Skeletal muscle satellite cell (primary cell): Measurements from ENCODE around the gene SLC5A7.

Source experiments
- H3K27me3 ChIP-seq: 2 replicates; pipeline ENCODE4 v1.7.0; 2013; ENCODE audit warnings: low read length; ENCODE audit not compliant: control insufficient read depth, insufficient read depth
- H3K36me3 ChIP-seq: 2 replicates; pipeline ENCODE4 v1.7.0; 2013; ENCODE audit warnings: mild to moderate bottlenecking, control low read depth, low read length; ENCODE audit not compliant: insufficient read depth
- H3K4me1 ChIP-seq: 2 replicates; pipeline ENCODE4 v1.7.0; 2013; ENCODE audit warnings: low read length; ENCODE audit not compliant: control insufficient read depth, insufficient read depth
- H3K4me2 ChIP-seq: 2 replicates; pipeline ENCODE4 v1.7.0; 2013; ENCODE audit warnings: mild to moderate bottlenecking, low read length
- H3K4me3 ChIP-seq: 2 replicates; pipeline ENCODE4 v1.7.0; 2013; ENCODE audit warnings: low read length
- H3K9ac ChIP-seq: 2 replicates; pipeline ENCODE4 v1.7.0; 2013; ENCODE audit warnings: mild to moderate bottlenecking, low read depth, low read length, moderate library complexity
- H3K9me3 ChIP-seq: replicated peaks from 2 replicates; pipeline ENCODE4 v1.7.0; 2013; ENCODE audit warnings: mild to moderate bottlenecking, control low read depth, low read length

The SLC5A7 gene

DNA sequence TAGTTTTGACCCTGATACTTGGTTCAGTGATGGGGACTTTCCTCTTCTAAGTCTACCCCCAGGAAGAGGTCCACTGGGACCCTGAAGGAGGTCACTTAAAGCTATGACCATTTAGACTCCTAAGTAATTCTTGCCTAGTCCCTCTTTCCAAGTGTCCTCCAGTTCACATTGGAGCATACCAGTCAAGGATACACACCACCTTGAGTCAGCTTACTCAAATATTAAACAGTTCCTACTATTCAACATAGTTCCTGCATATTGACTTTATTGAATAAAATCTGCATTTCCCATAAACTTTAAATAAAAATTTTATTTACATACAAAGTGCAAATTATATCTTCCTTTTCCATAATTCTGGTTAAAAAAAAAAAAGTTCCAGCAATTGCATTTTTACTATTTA, 36.3 kb downstream of the SLC5A7 start:
- no peak overlapping the region for H3K9ac ChIP-seq
- no peaks in the 10 kb centered on the region for H3K9me3 ChIP-seq
- no peaks in the 10 kb centered on the region for H3K4me1 ChIP-seq
- H3K4me2 ChIP-seq = no peak overlapping the region
- no peaks in the 10 kb centered on the region for H3K36me3 ChIP-seq
- no peak overlapping the region for H3K4me3 ChIP-seq
- no peaks in the 10 kb centered on the region for H3K27me3 ChIP-seq

DNA sequence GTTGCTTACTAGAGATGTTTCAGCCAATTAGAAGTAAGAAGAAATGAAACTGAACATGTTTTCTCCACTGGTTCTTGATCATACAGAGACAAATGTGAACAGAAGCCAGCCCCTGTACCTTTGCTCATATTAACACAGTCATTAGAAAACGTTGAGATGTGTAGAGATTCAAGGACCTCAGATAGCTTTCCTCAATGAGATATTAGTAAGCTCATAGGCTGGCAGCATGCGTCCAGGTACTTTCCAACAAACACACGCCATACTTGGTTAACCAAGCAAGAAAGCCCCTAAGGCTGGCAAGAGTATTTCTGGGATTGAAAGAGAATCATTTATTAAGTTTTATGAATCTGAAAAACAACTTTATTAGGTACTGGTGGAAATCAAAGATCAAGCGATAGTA, 37.5 kb downstream of the SLC5A7 start:
- Histone ChIP-seq H3K4me3 (no peak overlapping the region), H3K36me3 (no peaks in the 10 kb centered on the region), H3K4me2 (no peak overlapping the region), H3K9ac (no peak overlapping the region), H3K27me3 (no peaks in the 10 kb centered on the region), H3K4me1 (no peaks in the 10 kb centered on the region), H3K9me3 (no peaks in the 10 kb centered on the region)

DNA sequence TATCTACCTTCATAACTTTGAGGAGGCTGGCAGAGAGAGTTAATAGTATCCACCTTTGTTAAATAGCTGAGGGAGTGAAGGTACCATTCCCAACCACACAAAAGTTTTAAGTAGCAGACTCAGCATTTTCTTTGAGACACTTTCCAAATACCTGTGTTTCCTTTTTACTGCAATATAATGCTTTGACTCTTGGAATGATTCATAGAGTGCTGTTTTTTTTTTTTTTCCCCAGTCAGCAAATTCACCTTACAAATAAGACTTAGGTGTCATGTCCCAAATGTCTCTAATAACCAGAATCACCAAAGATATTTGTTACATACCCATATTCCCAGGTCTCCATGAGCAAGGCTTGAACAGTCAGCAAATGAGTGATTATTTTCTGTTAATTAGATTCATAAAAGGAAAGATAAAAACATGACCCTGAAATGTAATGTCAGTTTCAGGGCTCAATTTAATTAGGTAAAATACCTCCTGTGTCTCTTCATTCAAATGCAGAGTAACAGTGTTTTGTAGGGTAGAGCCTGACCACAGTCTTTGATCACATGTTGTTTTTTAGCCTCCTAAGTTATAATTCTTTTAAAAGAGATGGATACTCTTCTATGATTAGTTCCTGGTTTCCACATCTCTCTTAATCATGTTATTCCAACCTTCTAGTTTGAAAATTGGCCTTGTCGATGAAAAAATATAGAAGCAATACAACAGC, 39.9 kb downstream of the SLC5A7 start:
- Histone ChIP-seq H3K4me2 (no peak overlapping the region), H3K4me1 (no peaks in the 10 kb centered on the region)

DNA sequence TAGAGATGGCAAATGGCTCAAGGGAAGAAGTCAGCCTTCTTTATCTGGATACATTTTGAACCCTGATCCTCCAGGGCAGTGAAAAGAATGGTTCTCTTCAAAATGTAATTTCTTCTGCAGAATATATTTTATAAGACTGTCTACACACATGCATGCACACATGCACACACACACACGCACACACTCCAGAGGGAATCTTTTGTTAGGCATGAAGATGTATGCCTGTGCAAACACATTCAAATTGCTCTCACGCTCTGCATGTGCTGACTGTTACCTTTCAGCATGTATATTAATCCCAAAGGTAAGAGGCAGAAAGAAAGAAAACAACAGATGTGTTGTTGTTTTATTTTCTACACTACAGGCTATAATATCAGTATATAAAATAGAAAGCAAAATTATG, 43.2 kb downstream of the SLC5A7 start:
- H3K4me1 ChIP-seq = no peaks in the 10 kb centered on the region
- H3K36me3 ChIP-seq = no peaks in the 10 kb centered on the region
- H3K4me2 ChIP-seq = no peak overlapping the region
- H3K9me3 ChIP-seq = no peaks in the 10 kb centered on the region
- H3K27me3 ChIP-seq = no peaks in the 10 kb centered on the region
- H3K9ac ChIP-seq = no peak overlapping the region
- H3K4me3 ChIP-seq = no peak overlapping the region

More for the DNA sequence above, 39.9 kb downstream of the SLC5A7 start:
- H3K27me3 ChIP-seq = no peaks in the 10 kb centered on the region
- no peak overlapping the region for H3K4me3 ChIP-seq
- no peaks in the 10 kb centered on the region for H3K36me3 ChIP-seq
- no peaks in the 10 kb centered on the region for H3K9me3 ChIP-seq
- H3K9ac ChIP-seq = no peak overlapping the region

DNA sequence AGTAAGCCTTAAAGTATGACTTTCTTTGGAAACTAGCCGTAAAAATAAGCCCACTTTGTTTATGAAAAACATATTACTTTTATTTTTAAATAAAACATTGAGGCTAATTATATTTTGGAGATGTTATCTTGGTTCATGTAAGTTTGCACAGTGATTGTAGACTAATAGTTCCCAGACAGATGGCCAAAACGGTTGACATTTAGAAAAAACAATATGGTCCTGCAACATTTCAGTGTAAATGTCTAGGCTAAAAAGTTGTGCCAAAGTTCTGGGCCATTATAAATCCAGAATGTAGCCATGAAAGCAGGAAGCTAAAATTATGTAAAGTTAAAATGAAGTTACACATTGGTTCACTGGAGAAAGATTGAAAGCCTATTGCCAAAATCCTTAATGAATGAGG, 43.6 kb downstream of the SLC5A7 start:
- Histone ChIP-seq H3K4me1 (no peaks in the 10 kb centered on the region), H3K27me3 (no peaks in the 10 kb centered on the region), H3K9ac (no peak overlapping the region), H3K4me2 (no peak overlapping the region), H3K9me3 (no peaks in the 10 kb centered on the region), H3K4me3 (no peak overlapping the region), H3K36me3 (no peaks in the 10 kb centered on the region)

DNA sequence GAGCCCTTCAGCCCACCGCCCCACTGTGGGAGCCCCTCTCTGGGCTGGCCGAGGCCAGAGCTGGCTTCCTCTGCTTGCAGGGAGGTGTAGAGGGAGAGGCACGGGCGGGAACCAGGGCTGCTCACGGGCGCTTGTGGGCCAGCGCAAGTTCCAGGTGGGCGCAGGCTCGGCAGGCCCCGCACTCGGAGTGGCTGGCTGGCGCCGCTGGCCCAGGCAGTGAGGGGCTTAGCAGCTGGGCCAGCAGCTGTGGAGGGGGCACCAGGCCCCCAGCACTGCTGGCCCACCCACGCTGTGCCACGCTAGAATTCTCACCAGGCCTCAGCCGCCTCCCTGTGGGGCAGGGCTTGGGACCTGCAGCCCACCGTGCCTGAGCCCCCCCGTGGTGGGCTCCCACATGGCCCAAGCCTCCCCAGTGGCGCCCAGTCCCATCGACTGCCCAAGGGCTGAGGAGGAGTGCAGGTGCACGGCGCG, 45.2 kb downstream of the SLC5A7 start:
- Histone ChIP-seq H3K27me3 (no peaks in the 10 kb centered on the region), H3K4me2 (no peak overlapping the region), H3K9ac (no peak overlapping the region), H3K4me3 (no peak overlapping the region), H3K9me3 (no peaks in the 10 kb centered on the region), H3K4me1 (no peaks in the 10 kb centered on the region), H3K36me3 (no peaks in the 10 kb centered on the region)

DNA sequence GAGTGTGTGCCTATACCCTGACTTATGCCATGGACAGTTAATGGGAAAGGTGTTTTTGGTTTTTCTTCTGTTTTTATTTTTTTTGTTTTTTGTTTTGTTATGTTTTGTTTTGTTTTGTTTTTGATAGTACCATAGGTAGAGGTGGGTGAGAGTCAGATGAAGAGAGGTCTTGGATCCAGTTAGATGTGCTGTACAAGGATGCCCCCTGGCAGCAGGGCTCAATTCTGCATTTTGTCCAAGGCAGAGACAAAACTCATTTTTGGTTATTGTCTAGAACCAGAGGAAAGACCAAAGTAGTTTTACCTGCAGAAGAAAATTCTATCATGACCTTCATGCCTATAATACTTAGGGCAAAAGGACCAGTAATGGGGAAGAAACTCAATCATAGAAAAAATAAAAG, 48.5 kb downstream of the SLC5A7 start:
- H3K9me3 ChIP-seq = no peaks in the 10 kb centered on the region
- no peaks in the 10 kb centered on the region for H3K36me3 ChIP-seq
- H3K9ac ChIP-seq = no peak overlapping the region
- no peaks in the 10 kb centered on the region for H3K4me1 ChIP-seq
- no peaks in the 10 kb centered on the region for H3K27me3 ChIP-seq
- no peak overlapping the region for H3K4me3 ChIP-seq
- no peak overlapping the region for H3K4me2 ChIP-seq

DNA sequence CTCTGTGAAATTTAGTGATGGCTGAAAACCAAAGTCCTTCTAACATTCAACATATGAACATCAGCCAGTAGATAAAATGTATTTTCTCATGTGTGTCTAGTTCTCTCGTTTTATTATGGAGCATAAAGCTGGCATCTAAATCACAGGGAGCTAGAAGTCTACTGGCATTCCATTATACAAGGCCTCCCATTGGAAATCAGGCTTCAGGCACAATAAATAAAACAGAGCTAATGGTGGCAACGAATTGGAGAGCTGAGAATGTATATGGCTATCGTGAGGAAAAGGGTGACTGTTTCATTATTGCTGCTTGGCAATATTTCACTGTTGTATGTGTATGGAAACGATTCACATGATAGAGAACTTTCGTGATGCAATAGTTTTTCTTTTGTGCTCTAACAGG, 62.4 kb downstream of the SLC5A7 start:
- Histone ChIP-seq H3K4me1 (no peaks in the 10 kb centered on the region), H3K4me3 (no peak overlapping the region), H3K36me3 (no peaks in the 10 kb centered on the region), H3K9ac (no peak overlapping the region), H3K27me3 (no peaks in the 10 kb centered on the region), H3K4me2 (no peak overlapping the region), H3K9me3 (no peaks in the 10 kb centered on the region)

DNA sequence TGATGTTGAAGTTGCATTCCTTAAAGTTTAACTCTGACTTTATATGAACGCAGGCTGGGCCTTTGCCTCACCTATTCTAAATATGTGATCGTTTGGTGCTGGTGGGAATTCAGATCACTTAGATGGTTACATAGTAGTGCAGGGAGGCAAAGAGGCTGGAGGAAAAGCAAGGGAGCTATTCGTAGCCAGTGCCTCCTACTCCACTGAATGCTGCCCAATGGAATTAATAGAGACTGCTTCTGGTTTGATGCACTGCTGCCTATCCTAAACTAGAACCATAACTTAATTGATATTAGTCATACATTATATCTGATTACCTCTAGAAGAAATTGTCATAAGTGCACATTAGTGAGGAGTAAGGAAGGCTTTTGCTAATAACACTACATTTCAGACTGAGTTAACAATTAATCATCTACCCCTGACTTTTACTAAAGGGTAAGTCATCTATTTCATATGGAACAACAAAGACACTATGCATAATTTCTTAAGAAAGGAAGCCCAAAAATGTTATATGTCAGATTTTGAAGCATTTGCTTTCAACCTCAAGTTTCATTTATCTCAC, 72.3 kb downstream of the SLC5A7 start:
- no peak overlapping the region for H3K9ac ChIP-seq
- no peak overlapping the region for H3K4me3 ChIP-seq
- H3K27me3 ChIP-seq = no peaks in the 10 kb centered on the region
- no peak overlapping the region for H3K4me2 ChIP-seq
- no peaks in the 10 kb centered on the region for H3K9me3 ChIP-seq
- H3K4me1 ChIP-seq = no peaks in the 10 kb centered on the region
- H3K36me3 ChIP-seq = no peaks in the 10 kb centered on the region

DNA sequence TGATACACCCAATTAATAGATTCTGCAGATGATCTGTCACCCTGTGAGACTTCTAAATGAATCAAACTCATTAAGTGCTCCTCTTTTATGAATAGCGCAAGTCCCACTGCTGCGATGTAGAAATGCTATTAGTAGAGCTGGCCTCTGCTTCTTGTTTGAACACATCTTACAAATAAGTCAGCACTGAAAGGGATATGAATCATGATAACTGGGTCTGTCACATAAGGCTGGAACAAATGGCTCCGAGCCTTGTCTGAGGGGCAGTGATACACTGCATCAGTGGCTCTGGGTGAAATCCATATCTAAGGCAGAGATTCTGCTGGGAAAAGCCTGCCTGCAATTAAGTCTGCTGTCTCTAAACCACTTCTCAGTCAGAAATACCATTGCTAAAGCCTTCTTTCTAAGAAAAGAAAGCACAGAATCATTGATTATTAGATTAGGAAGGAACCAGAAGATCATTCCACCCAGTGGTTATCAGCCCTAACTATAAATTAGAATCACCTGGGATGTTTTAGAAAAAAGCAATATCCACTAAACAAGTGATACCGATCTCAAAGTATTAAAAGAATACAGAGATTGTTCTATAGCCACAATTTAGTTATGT, 75.2 kb downstream of the SLC5A7 start:
- Histone ChIP-seq H3K4me2 (no peak overlapping the region), H3K36me3 (no peaks in the 10 kb centered on the region), H3K9me3 (no peaks in the 10 kb centered on the region), H3K4me3 (no peak overlapping the region), H3K27me3 (no peaks in the 10 kb centered on the region), H3K9ac (no peak overlapping the region), H3K4me1 (no peaks in the 10 kb centered on the region)
